Right renal pelvis (tissue), 4 donors: ENCODE results near the gene SYNM. TPM values are rescaled to one million over a fixed set of nuclear protein-coding genes. Genes with fewer than 3 reads are reported as not detected.
A peak's percentile ranks its signal among the peaks of the same experiment; 100 is the strongest.
"Not testable (repeated sequence)": the region's sequence is repeated elsewhere in the genome, so short reads cannot be mapped to it uniquely, and the experiment has no call there.

Experiments
- DNase-seq, 4 donors: peaks; one replicate each; pipeline ENCODE4 v3.0.0-alpha.2; 2013; ENCODE audit warnings: low read depth in 4 of 4, low spot score in 3 of 4, missing footprints in 1 of 4
- polyA plus RNA-seq, 4 donors: library from polyadenylated mRNA; unstranded; fragments of 120-200 nt; gene quantifications; one replicate each; pipeline ENCODE4 v1.2.1, GENCODE V29; 2013; ENCODE audit not compliant: insufficient read length in 4 of 4

The SYNM gene, protein sequence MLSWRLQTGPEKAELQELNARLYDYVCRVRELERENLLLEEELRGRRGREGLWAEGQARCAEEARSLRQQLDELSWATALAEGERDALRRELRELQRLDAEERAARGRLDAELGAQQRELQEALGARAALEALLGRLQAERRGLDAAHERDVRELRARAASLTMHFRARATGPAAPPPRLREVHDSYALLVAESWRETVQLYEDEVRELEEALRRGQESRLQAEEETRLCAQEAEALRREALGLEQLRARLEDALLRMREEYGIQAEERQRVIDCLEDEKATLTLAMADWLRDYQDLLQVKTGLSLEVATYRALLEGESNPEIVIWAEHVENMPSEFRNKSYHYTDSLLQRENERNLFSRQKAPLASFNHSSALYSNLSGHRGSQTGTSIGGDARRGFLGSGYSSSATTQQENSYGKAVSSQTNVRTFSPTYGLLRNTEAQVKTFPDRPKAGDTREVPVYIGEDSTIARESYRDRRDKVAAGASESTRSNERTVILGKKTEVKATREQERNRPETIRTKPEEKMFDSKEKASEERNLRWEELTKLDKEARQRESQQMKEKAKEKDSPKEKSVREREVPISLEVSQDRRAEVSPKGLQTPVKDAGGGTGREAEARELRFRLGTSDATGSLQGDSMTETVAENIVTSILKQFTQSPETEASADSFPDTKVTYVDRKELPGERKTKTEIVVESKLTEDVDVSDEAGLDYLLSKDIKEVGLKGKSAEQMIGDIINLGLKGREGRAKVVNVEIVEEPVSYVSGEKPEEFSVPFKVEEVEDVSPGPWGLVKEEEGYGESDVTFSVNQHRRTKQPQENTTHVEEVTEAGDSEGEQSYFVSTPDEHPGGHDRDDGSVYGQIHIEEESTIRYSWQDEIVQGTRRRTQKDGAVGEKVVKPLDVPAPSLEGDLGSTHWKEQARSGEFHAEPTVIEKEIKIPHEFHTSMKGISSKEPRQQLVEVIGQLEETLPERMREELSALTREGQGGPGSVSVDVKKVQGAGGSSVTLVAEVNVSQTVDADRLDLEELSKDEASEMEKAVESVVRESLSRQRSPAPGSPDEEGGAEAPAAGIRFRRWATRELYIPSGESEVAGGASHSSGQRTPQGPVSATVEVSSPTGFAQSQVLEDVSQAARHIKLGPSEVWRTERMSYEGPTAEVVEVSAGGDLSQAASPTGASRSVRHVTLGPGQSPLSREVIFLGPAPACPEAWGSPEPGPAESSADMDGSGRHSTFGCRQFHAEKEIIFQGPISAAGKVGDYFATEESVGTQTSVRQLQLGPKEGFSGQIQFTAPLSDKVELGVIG (N-terminal part only)
- 1 to 10 TPM; 1.7 to 2.2 (median 2.0) TPM for polyA plus RNA-seq

DNA sequence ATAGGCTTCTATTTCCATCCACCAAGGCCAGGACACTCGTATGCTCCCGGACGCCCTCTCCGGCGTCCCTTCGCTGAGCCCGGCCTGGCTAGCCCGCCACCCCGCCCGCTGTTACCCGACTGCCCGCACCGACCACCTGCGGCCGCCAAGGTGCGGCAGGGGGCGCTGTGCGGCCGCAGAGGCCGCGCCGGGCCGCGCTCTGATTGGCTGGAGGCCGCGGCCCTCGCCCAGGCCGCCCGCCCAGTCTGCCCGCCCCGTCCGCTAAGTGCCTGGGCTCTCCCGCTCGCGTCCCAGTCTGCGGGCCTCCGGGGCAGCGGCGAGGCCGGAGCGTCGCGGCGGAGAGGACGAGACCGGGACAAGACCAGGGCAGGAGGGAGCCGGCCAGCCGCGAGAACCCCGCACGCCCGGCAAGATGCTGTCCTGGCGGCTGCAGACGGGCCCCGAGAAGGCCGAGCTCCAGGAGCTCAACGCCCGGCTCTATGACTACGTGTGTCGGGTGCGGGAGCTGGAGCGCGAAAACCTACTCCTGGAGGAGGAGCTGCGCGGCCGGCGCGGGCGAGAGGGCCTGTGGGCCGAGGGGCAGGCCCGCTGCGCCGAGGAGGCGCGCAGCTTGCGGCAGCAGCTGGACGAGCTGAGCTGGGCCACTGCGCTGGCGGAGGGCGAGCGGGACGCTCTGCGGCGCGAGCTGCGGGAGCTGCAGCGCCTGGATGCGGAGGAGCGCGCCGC, at the start of gene SYNM:
SYNM (plus strand) TSS at position 293 of the 726 bp plus-strand sequence; CDS start at position 413, 120 bp downstream.
- DNase-seq = peak; percentile 53 to 61 (median 60)

DNA sequence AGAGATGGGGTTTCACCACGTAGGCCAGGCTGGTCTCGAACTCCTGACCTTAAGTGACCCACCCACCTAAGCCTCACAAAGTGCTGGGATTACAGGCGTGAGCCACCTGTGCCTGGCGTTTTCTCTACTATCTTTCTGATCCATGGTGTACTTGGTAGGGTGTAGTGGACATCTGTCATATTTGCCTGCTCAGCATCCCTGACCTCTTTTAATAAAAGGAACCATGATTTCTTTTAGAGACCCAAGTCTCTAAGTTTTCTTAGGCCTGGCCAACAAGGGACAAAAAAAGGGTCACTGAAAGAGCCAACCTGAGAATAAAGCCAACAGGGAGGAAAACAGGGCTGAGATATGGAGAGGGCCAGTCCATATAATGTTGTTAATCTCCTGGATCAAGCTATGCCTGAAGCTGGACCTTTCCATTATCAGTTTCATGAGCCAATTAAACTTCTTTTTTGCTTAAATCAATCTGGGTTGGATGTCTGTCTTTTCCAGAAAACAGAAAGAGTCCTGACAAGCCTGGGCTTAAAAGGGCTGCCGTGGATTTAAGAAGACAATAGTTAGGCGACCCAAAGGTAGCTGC, 49.2 kb upstream of the SYNM start:
- no peak for DNase-seq

DNA sequence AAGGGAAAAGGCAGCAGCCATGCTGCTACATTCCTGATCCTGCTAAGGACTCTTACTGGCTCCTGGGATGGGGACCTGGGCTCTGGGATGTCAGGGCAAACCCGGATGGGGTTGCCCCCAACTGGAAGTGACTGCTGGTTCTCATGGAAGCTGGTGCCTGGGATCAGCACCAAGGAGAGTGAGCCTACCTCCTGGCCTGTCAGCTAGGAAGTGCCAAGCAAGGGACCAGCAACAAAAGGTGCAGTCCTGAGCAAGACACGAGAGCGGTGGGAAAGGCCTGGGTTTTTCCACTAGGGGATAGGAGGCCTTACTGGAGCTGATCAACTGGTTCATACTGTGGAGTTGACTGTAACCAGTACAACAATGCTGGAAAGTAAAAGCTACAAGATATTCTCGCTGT, 47.9 kb upstream of the SYNM start:
- DNase-seq = no peak

DNA sequence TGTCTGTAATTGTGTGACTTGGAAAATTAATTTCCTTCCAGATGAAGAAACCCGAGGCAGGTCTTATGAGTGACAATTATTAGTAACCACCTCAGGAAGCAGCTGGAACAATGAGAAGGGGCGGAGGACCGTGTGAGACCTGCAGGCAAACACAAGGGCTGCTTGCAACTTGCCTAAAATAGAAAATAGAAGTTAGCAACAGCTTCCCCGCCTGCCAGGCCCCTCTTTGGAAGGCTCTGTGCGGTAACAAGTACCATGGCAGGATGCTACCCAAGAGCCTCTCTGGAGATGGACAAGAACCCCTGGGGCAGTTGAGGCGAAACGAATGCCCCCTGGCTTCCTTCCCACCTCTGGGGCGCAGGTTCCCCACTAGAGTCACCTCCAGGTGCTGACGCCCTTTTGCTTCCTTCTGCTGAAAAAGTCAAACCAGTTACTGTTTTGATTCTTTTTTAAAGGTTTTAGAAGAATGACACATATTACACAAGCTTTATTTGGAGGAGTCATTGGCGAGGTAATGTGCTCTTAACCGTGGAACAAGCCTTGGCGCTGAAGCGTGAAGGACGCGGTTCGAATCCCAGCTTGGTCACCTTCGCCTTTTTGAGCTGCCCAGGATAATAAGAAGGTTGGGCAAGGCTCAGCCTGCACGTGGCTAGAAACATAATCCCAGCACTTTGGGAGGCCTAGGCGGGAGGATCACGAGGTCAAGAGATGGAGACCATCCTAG, 47.0 kb upstream of the SYNM start:
- no peak for DNase-seq

DNA sequence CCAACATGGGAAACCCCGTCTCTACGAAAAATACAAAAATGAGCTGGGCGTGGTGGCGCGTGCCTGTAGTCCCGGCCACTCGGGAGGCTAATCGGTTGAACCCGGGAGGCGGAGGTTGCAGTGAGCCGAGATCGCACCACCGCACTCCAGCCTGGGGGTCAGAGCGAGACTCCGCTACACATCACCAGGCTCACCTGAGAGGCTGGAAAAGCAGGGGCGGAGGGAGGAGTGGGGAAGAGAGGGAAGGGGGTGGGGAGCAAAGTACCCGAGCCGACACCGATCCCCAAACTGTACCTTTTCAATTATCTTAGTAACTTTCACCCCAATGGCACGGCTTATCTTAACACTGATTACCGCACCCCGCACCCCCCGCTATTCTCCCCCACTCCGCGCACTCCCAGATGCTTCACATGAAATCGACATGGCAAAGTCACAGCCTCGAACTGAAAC, 46.4 kb upstream of the SYNM start:
- no peak for DNase-seq

DNA sequence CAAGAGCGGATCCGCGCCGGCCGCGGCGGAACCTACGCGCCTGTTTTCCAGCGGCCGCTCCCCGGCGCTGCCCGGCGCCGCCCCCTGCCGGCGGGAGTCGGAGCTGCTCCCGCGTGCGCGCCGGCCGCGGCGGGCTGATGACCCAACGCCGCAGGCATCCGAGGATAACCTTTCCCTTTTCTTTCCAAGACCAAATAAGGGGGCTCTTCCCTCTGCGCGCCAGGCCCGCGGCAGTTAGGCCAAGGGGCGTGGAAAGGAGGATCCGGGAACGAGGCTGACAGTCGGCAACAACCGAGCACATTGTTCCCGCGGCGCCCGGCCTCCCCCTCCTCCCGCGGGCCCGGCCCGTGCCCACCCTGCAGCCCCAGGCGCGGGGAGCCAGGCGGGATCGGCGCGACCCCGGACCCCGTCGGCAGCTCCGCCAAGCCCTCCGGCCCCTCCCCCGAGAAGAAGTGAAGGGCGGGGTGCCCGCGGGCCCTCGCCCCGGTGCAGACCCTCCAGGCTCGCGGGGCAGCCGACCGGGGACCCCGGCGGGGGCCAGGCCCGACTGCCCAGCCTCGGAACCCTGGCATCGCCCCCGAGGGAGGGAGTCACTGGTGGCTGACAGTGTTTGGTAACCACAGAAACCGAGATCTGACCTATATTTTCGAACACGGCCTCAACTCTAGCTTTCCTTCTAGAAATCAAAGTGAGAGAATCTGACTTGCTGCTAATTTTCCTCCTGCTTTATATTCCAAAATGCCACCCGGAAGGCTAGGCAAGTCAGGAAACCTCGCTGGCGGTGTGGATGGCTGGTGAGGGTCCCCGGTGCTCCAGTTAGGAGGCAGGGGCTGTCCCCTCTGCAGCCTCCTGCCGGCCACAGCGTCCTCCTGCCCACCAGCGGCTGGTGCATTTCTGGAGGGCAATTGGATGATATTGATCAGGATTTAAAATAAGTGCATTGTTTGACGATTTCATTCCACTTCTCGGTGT, 45.6 kb upstream of the SYNM start:
- peak; percentile 69 to 73 (median 70) for DNase-seq

DNA sequence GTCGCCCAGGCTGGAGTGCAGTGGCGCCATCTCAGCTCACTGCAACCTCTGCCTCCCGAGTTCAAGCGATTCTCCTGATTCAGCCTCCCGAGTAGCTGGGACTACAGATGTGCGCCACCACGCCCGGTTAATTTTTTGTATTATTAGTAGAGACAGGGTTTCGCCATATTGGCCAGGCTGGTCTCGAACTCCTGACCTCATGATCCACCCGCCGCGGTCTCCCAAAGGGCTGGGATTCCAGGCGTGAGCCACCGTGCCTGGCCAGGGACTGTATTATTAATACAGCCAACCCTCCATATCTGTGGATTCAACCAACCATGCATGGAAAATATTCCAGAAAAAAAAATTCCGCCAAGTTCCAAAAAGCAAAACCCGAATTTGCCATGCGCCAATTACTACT, 44.7 kb upstream of the SYNM start:
- not testable (repeated sequence) for DNase-seq

DNA sequence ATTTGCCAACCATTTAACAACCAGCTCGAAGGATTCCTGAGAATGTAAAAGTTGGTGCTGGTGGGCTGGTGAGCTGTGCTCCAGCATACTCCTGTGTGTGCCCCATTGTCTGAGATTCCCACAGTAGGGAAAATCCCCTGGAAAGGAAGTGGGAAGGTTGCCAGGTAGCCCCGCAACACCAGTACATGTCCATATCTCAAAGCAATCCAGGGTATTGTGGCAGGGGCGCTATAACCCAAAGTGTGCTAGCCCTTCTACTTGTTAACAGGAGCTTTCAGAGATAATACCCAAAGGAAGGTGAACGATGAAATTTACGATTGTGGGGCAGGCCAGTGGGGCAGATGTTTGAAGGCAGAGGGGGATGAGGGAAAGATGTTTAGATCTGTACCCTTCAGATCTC, 42.7 kb upstream of the SYNM start:
- no peak for DNase-seq

DNA sequence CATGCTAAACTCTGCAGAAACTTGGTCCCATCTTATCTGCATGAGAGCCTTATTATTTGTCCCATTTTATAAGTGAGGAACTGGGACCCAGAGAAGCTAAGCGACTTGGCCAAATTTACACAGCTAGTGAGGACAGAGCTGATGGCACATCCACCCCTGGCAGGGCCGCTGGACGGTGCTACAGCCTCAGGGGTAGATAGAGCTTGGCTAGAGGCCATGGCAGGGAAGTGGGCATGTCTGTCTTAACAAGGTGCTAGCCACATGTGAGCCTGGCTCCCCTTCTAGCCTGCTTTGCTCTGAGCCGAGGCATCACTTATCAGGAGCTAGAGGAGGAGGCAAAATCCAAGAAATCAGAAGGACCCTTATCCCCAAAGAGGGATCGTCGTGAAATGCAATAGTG, 36.7 kb upstream of the SYNM start:
- DNase-seq = no peak

DNA sequence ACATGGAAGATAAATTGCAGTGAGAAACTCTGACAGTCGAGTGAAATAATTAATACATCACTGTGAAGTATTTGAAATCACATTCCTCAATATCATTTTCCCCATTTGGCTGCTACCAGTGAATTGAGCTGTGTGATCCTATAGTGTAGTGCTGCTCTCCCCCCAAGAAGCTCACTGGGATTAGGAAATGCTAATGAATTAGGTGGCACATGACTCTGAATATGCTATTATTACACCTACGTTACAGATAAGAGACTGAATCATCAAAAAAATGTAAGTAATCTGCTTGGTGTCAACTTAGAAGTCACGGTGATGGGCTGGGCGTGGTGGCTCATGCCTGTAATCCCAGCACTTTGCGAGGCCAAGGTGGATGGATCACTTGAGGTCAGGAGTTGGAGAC, 34.7 kb upstream of the SYNM start:
- no peak for DNase-seq

DNA sequence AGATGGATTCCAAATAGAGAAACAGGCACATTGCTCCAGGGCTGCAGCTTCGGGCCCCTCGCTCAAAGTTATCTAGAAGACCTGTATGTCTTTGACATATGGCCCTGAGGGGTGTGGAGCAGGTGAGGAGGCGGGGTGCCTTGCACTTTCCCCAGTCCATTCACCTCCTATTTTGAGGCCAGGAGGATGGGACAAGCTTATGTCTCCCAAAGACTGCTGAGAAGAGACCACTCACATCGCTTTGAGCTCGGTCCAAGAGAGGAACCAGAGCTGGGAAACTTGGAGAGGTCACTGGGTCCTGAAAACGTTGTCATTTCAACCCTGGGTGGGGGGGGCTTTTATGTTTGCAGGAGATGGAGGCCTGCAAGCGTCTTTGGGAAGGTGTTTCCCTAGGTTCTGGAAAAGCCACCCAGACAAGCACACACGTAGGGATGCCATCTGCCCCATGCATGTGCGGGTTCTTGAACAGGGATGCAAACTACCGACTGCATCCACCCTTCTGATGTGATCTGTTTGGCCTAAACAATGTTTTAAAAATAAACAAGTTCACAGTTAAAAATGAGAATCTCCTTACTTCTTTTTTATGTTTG, 33.7 kb upstream of the SYNM start:
- no peak for DNase-seq

DNA sequence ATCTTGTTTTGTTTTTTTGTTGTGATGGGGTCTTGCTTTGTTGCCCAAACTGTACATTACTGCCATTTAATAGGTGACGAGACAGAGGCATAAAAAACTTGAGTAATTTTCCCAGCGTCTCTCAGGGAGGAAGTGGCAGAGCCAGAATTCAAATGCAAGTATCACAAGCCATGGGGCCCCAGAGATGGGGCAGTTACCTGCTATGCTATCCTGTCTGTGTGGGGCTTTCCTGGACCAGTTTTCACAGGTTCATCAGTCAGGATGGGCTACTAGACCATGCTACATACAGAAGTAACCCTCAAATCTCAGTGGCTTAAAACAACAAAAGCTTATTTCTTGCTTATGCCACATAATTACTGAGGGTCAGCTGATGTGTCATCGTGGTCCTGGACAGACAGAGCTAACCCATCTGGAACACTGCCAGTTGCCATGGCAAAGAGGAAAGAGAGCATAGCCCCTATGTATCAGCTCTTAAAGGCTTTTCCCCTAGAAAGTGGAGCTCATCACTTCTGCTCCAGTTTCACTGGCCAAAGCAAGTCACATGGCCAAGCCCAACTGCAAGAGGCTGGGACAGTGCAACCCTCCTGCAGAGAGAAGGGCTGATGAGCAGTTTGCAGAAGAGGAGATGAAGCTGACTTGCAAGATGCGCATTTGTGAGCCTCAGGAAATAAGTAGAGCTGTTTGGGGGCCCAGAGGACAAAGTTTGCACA, 31.7 kb upstream of the SYNM start:
- DNase-seq = no peak

DNA sequence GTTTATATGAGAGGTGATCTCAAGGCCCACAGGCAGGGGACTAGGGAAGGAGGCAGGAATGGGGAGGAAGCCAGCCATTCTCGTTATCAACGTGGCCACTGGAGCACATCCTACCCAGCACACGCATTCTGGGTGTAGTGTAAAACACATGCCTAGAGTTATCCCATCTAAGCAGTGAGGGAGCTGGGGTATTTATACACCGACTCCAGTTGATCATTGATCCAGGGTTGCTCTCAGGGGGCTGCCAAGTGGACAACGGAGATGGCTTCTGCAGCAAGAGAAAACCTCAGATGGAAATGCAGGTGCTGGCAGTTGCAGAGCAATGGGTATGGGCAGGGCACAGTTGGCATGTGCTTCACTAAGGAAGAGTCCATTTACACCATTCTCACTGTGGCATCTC, 30.4 kb upstream of the SYNM start:
- DNase-seq = no peak

DNA sequence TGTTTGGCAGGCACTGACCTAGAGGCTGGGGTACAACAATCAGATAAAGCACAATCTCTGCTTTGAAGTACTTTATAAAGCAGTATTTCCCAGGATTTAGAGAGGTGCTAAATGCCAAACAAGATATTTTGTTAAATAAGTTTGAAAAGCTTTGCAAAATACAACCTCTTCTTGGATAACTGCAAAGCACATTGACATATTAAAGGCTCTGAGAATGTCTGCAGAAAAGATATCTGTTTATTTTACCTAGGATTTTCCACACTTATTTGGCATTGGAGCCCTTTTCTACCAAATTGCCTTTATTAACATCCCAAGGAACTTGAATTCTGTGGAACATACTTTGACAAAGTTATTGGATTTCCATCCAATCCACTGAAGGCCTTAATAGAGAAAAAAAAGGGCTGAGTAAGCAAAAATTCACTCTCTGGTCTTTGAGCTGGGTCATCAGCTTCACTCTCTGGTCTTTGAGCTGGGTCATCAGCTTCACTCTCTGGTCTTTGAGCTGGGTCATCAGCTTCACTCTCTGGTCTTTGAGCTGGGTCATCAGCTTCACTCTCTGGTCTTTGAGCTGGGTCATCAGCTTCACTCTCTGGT, 29.7 kb upstream of the SYNM start:
- DNase-seq = not testable (repeated sequence)

DNA sequence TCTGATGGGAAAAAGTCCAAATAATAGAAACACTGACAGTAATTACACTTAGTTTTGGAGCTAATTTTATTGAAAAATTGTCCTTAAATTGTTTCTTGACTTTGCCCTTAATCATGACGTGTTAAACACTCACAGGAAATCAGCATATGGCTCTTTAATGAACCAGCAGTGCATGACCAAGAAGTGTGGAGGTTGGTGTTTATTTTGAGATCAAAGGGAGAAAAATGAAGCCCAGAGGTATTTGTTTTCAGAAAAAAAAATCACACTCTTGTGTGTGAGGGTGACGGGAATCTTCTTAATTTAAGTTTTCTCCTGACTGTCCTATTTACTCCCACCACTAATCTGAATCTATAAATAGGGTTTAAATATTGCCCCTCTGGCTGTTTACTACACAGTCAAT, 28.8 kb upstream of the SYNM start:
- DNase-seq = no peak

DNA sequence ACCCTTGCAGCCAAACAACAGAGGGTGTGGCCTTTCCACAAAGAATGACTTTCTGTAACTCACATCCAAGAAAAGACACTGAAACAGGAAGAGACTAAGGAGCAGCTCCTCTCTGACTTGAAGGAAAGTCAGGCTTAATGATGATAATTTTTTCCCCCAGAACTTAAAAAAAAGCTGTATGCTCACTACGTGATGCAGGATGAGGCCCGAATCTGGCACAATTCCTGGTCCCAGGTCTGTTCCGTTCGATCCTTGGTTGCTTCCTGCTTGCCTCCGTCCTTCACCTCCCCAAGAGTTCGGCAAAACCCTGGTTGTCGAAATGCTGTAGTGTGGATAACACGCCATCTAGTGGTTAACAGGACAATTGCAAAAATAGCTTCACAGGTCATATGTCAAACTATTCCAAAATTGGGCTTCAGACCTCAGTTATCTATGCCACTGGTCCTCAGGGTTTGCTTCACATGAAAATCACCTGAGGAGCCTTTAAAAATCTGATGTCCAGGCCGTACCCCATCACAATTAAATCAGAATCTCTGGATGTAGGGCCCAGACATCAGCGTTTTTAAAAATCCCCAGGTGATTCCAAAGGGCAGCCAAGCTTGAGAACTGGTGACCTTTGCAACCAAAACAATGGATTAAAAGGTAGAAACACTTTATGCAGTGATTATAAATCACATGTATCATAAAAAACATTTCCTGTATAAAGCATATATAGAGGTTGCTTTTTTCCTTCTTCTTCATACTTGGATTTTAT, 28.1 kb upstream of the SYNM start:
- peak in 3 of 4 donors; percentile 50 to 65 (median 63) for DNase-seq
